IMR-90 (cell line): Measurements from ENCODE around the gene IGFBP7. TPM values are rescaled to one million over a fixed set of nuclear protein-coding genes. Genes with fewer than 3 reads are reported as not detected.

Source experiments
- ATAC-seq: fragments of 200-7000 bp; cut with Tn5 transposase; 2 replicates; pipeline ENCODE4 v1.9.1; 2020; ENCODE audit warnings: low read depth, mild to moderate bottlenecking, moderate library complexity
- BruUV-seq: library from RNA; stranded (reverse); fragments of 400-500 nt; replicated peaks from 2 replicates; lab custom pipeline; 2021; lab: Mats Ljungman, UMichigan
- CTCF ChIA-PET: fragments of 300-600 bp; formaldehyde crosslinking; extraction: SDS; loops from one replicate; lab custom pipeline; 2021; ENCODE audit warnings: antibody characterized with exemption; lab: Yijun Ruan, JAX
- POLR2A ChIA-PET: fragments of 300-600 bp; sonication (Branson Sonifier 250); formaldehyde crosslinking; loops from one replicate; lab custom pipeline; 2022; ENCODE audit warnings: antibody characterized with exemption; ENCODE audit not compliant: unreplicated experiment; lab: Charles Lee
- DNase-seq: peaks from one replicate; pipeline ENCODE4 v3.0.0; 2013
- H2AFZ ChIP-seq: replicated peaks from 2 replicates; pipeline ENCODE3; 2013; ENCODE audit warnings: low read length, mild to moderate bottlenecking; ENCODE audit not compliant: poor library complexity
- H2AK5ac ChIP-seq: 2 replicates; pipeline ENCODE4 v1.6.1; 2013; ENCODE audit warnings: low read depth, low read length, inconsistent platforms
- H2AK9ac ChIP-seq: replicated peaks from 2 replicates; pipeline ENCODE3; 2013; ENCODE audit warnings: mild to moderate bottlenecking, low read depth, low read length, moderate library complexity; ENCODE audit not compliant: poor library complexity
- H2BK120ac ChIP-seq: 2 replicates; pipeline ENCODE4 v1.6.1; 2013; ENCODE audit warnings: low read depth, low read length, inconsistent platforms
- H2BK15ac ChIP-seq: 3 replicates; pipeline ENCODE4 v1.6.1; 2013; ENCODE audit warnings: low read depth, low read length, inconsistent platforms
- H2BK20ac ChIP-seq: 2 replicates; pipeline ENCODE4 v1.6.1; 2013; ENCODE audit warnings: low read depth, mild to moderate bottlenecking, inconsistent platforms, low read length, moderate library complexity
- H2BK5ac ChIP-seq: 2 replicates; pipeline ENCODE4 v1.6.1; 2013; ENCODE audit warnings: mild to moderate bottlenecking, low read depth, low read length, inconsistent platforms; ENCODE audit not compliant: poor library complexity, severe bottlenecking
- H3K14ac ChIP-seq: replicated peaks from 2 replicates; pipeline ENCODE4 v1.6.1; 2013; ENCODE audit warnings: low read depth, low read length, inconsistent platforms
- H3K18ac ChIP-seq: 2 replicates; pipeline ENCODE4 v1.6.1; 2013; ENCODE audit warnings: low read depth, low read length, control low read depth
- H3K23ac ChIP-seq: 2 replicates; pipeline ENCODE4 v1.6.1; 2013; ENCODE audit warnings: low read depth, low read length, inconsistent platforms
- H3K27ac ChIP-seq: 2 replicates; pipeline ENCODE4 v1.5.1; 2013; ENCODE audit warnings: mild to moderate bottlenecking, control low read depth, low read length; ENCODE audit not compliant: insufficient read depth
- H3K27me3 ChIP-seq: 2 replicates; pipeline ENCODE4 v1.6.1; 2013; ENCODE audit warnings: low read length; ENCODE audit not compliant: control insufficient read depth, insufficient read depth
- H3K36me3 ChIP-seq: 2 replicates; pipeline ENCODE4 v1.6.1; 2013; ENCODE audit warnings: low read length, mixed read lengths; ENCODE audit not compliant: control insufficient read depth, insufficient read depth
- H3K4ac ChIP-seq: 2 replicates; pipeline ENCODE4 v1.6.1; 2013; ENCODE audit warnings: low read depth, low read length, inconsistent platforms
- H3K4me1 ChIP-seq: 2 replicates; pipeline ENCODE4 v1.6.1; 2013; ENCODE audit warnings: low read length, mixed read lengths; ENCODE audit not compliant: control insufficient read depth, insufficient read depth
- H3K4me2 ChIP-seq: 2 replicates; pipeline ENCODE4 v1.6.1; 2013; ENCODE audit warnings: low read depth, mild to moderate bottlenecking, control low read depth, low read length, moderate library complexity
- H3K4me3 ChIP-seq: 2 replicates; pipeline ENCODE4 v1.5.1; 2013; ENCODE audit warnings: low read depth, mild to moderate bottlenecking, control low read depth, low read length, moderate library complexity; ENCODE audit not compliant: insufficient read depth
- H3K56ac ChIP-seq: 2 replicates; pipeline ENCODE4 v1.6.1; 2013; ENCODE audit warnings: low read length, inconsistent platforms; ENCODE audit not compliant: insufficient read depth; ENCODE audit errors: extremely low read depth
- H3K79me1 ChIP-seq, 2 experiments: 2 replicates each; pipeline ENCODE4 v1.6.1; 2013; ENCODE audit warnings: low read length in 2 of 2, inconsistent platforms in 1 of 2, low read depth in 1 of 2
- H3K9ac ChIP-seq: 2 replicates; pipeline ENCODE4 v1.6.1; 2013; ENCODE audit warnings: low read depth, low read length, control low read depth
- H3K9me1 ChIP-seq: 2 replicates; pipeline ENCODE4 v1.6.1; 2013; ENCODE audit warnings: low read length, inconsistent platforms; ENCODE audit not compliant: insufficient read depth
- H3K9me3 ChIP-seq: 2 replicates; pipeline ENCODE4 v1.6.1; 2013; ENCODE audit warnings: low read length; ENCODE audit not compliant: control insufficient read depth, insufficient read depth
- H4K20me1 ChIP-seq: 2 replicates; pipeline ENCODE4 v1.6.1; 2013; ENCODE audit warnings: low read length, inconsistent platforms; ENCODE audit not compliant: insufficient read depth
- H4K5ac ChIP-seq: 2 replicates; pipeline ENCODE4 v1.6.1; 2013; ENCODE audit warnings: mild to moderate bottlenecking, low read depth, low read length, control low read depth
- H4K8ac ChIP-seq, 2 experiments: 2 replicates each; pipeline ENCODE4 v1.6.1; 2013; ENCODE audit warnings: low read depth in 2 of 2, low read length in 2 of 2, control low read depth in 1 of 2, inconsistent platforms in 1 of 2
- H4K91ac ChIP-seq: 2 replicates; pipeline ENCODE4 v1.6.1; 2013; ENCODE audit warnings: low read depth, low read length, inconsistent platforms; ENCODE audit not compliant: insufficient read depth
- BHLHE40 ChIP-seq: fragments of 150-350 bp; IDR thresholded peaks from 2 replicates; pipeline ENCODE4 v1.6.1; 2016; ENCODE audit warnings: mild to moderate bottlenecking, low read depth, low read length
- FOS ChIP-seq: fragments of 150-350 bp; IDR thresholded peaks from 2 replicates; pipeline ENCODE4 v1.6.1; 2016; ENCODE audit warnings: low read depth, low read length
- MAFK ChIP-seq: IDR thresholded peaks from 2 replicates; pipeline ENCODE4 v1.6.1; 2012; ENCODE audit warnings: low read depth, low read length, improper control_type of control experiment
- POLR2A ChIP-seq: IDR thresholded peaks from 2 replicates; pipeline ENCODE4 v1.6.1; 2012; ENCODE audit warnings: mild to moderate bottlenecking, low read depth, low read length
- RCOR1 ChIP-seq: IDR thresholded peaks from 2 replicates; pipeline ENCODE4 v1.6.1; 2012; ENCODE audit warnings: mild to moderate bottlenecking, low read length, improper control_type of control experiment; ENCODE audit not compliant: insufficient replicate concordance
- RFX5 ChIP-seq: IDR thresholded peaks from 2 replicates; pipeline ENCODE4 v1.8.0; 2012; ENCODE audit warnings: low read depth, mild to moderate bottlenecking, low read length, moderate library complexity
- SMC3 ChIP-seq: fragments of 150-350 bp; IDR thresholded peaks from 2 replicates; pipeline ENCODE4 v1.6.1; 2016; ENCODE audit warnings: low read depth, mild to moderate bottlenecking, antibody characterized with exemption, low read length, moderate library complexity
- WGBS, 2 experiments: methylation state at CpG; one replicate each; pipeline versions ENCODE4 v1.1.5 to v1.1.7; 2013; ENCODE audit warnings: missing lambda C conversion rate in 2 of 2; ENCODE audit not compliant: insufficient read length in 1 of 2; ENCODE audit errors: extremely low coverage in 2 of 2; 5-methylcytosine and 5-hydroxymethylcytosine counted together
- dilution Hi-C: fragments of 300-500 bp; cut with HindIII; formaldehyde crosslinking; loops from one replicate; pipeline ENCODE4 v1.14.3; 2018; ENCODE audit warnings: low sequenced_read_pairs; ENCODE audit not compliant: unreplicated experiment
- in situ Hi-C: fragments of 300-500 bp; cut with MboI; formaldehyde crosslinking; loops from 3 replicates; pipeline ENCODE4 v1.14.3; 2019; ENCODE audit warnings: low sequenced_read_pairs, inconsistent platforms, mixed read lengths
- intact Hi-C: fragments of 100-400 bp; cut with micrococcal nuclease; formaldehyde crosslinking; loops from 2 replicates; pipeline ENCODE4 v1.10.0; 2022
- polyA plus RNA-seq, 3 experiments: library from polyadenylated mRNA; depleted of rRNA; stranded (reverse); fragments of >200 nt; gene quantifications; 2 replicates each; pipeline ENCODE4 v1.2.3, GENCODE V29; 2012; ENCODE audit warnings: low replicate concordance in 1 of 3
- total RNA-seq: library from RNA; depleted of rRNA; stranded (reverse); fragments of >200 nt; gene quantifications from 2 replicates; pipeline ENCODE4 v1.2.3, GENCODE V29; 2012

The IGFBP7 gene
- total and polyA plus RNA-seq, 2 of the 4 experiments (the other 2 are of a cell fraction) = 33.2 to 267 TPM

- Histone ChIP-seq H2AK5ac (no peak overlapping the region), H2AK9ac (no peak overlapping the region), H4K20me1 (peaks cover 6% of the 10 kb centered on the region), H3K14ac (peak overlapping the region; percentile 84; the same call in 1 of the 2 replicates), H3K56ac (no peak overlapping the region), H2BK120ac (peak overlapping the region; percentile 85), H3K27me3 (no peaks in the 10 kb centered on the region), H3K4ac (peak overlapping the region; percentile 94; the same call in 1 of the 2 replicates), H4K8ac (peak overlapping the region; percentile 17 to 75; a peak in 1 of 4 replicates), H3K9me3 (no peaks in the 10 kb centered on the region), H3K27ac (no peak overlapping the region), H3K4me2 (no peak overlapping the region), H3K23ac (peak overlapping the region; percentile 94; the same call in 1 of the 2 replicates), H3K4me3 (no peak overlapping the region), H3K9ac (no peak overlapping the region), H4K5ac (no peak overlapping the region; the same call in 1 of the 2 replicates), H2BK20ac (peak overlapping the region; percentile 88), H3K36me3 (no peaks in the 10 kb centered on the region), H4K91ac (peak overlapping the region; percentile 82; the same call in 1 of the 2 replicates), H3K4me1 (peaks cover 25% of the 10 kb centered on the region), H2AFZ (no peak overlapping the region), H3K9me1 (peaks cover 20% of the 10 kb centered on the region), H3K18ac (no peak overlapping the region), H2BK15ac (0 out of 3 replicates have a peak overlapping the region, but pooled peaks have one; percentile 84), H3K79me1 (peaks cover 3 to 67% of the 10 kb centered on the region in 2 experiments), H2BK5ac (peak overlapping the region; percentile 51)
- BruUV-seq = no TSS peak
- TF ChIP-seq RCOR1 = no peak
- TF ChIP-seq POLR2A = no peak
- TF ChIP-seq FOS = no peak
- no peak for TF ChIP-seq SMC3
- no peak for TF ChIP-seq BHLHE40
- no peak for TF ChIP-seq MAFK
- no peak for TF ChIP-seq RFX5
- dilution Hi-C loops (no loop called here), intact Hi-C loops (no loop called here), in situ Hi-C loops (no loop called here)
- no peak for ATAC-seq
- CTCF ChIA-PET = no interaction called here
- no peak for DNase-seq
- POLR2A ChIA-PET = no interaction called here
- WGBS, 2 experiments = no CpG with 5 or more reads among the region's 1 CpG
Measured at GRCh38 chr4:57063518-57063917, 46.7 kb downstream of the IGFBP7 start.
